ENCODE results near the gene CNTN2.

Gene CNTN2, protein sequence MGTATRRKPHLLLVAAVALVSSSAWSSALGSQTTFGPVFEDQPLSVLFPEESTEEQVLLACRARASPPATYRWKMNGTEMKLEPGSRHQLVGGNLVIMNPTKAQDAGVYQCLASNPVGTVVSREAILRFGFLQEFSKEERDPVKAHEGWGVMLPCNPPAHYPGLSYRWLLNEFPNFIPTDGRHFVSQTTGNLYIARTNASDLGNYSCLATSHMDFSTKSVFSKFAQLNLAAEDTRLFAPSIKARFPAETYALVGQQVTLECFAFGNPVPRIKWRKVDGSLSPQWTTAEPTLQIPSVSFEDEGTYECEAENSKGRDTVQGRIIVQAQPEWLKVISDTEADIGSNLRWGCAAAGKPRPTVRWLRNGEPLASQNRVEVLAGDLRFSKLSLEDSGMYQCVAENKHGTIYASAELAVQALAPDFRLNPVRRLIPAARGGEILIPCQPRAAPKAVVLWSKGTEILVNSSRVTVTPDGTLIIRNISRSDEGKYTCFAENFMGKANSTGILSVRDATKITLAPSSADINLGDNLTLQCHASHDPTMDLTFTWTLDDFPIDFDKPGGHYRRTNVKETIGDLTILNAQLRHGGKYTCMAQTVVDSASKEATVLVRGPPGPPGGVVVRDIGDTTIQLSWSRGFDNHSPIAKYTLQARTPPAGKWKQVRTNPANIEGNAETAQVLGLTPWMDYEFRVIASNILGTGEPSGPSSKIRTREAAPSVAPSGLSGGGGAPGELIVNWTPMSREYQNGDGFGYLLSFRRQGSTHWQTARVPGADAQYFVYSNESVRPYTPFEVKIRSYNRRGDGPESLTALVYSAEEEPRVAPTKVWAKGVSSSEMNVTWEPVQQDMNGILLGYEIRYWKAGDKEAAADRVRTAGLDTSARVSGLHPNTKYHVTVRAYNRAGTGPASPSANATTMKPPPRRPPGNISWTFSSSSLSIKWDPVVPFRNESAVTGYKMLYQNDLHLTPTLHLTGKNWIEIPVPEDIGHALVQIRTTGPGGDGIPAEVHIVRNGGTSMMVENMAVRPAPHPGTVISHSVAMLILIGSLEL

GRCh38 chr1:205042911-205043806, at the start of gene CNTN2:
Gene CNTN2, plus strand, starts transcription at chr1:205043212. Its CDS starts 9,974 bp downstream, at chr1:205053186.
- DNase-seq (ENCODE audit: low spot score), result peak; percentile 45

- peak; percentile 41 for DNase-seq (ENCODE audit: low spot score)
Measured at GRCh38 chr1:204994086-204994862, 48.7 kb upstream of the CNTN2 start.

DNA sequence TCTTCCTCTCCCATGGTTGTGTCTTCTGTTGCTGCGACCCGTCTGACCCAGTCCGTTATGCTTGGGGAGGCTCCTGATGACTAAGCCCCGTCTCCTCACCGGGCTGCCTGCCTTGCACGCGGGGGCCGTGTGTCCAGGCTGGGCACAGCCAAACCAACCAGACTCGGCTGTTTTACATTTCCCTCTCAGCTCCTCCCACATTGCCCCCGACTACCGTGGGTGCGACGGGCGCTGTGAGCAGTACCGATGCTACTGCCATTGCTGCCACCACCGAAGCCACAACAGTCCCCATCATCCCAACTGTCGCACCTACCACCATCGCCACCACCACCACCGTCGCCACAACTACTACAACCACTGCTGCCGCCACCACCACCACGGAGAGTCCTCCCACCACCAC, 46.0 kb upstream of the CNTN2 start:
- DNase-seq (ENCODE audit: low spot score), result peak; percentile 25

- no peak for DNase-seq (ENCODE audit: low spot score)
Measured at GRCh38 chr1:204997591-204998355, 45.2 kb upstream of the CNTN2 start.

GRCh38 chr1:205001162-205001561, 41.9 kb upstream of the CNTN2 start:
- DNase-seq (ENCODE audit: low spot score), result no peak

DNA sequence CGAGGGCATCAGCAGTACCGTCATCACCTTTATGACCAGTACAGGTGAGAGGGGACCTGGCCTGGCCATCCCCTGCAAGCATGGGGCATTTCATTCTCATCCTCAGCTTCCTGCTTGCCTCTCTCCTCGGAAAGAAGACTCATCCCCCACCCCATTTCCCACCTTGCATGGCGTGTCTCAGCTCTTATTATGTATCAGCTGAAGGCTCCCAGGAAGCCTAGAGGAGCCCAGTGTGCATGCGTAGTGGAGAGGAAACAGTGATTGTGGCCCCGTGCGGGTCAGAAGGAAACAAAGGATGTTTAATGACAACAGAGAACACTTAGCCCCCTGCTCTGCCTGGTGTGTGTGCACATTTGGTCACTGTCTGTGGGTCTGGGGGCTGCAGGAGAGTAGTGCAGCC, 40.3 kb upstream of the CNTN2 start:
- no peak for DNase-seq (ENCODE audit: low spot score)

DNA sequence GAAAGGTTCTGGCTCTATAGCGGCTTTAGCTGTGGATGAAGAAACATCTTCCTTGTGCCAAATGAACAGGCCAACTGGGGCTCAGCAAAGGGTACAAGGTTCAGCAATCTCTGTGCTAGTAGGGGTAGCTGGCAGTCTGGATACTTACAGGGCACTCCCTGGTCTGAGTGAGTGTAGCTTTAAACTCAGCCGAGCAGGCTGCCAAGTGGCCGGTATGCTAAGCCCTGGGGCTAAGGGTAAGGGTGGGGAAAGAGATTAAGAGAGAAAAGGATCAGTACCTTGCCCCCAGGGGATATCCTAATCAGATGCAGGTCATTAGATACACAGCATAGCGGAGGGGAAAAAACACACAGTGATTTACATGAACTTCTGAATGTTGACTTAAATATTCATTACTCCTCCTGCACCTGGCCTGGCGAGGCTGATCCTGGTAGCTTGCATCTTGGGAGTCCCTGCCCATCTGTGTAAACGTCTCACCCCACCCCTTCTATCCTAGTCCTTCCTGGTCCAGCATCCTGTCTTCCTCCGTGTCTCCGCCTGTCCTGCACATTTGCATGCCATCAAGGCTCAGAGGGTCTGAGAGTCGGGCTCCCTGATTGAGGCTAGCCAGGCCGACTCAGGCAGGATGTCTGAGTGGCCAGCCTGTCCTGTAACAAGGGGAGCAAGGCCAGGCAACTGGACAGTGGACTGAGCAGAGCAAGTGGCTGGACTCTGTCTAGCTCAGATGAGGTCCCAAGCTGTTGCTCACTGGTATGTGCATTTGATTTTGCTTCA, 39.5 kb upstream of the CNTN2 start:
- DNase-seq (ENCODE audit: low spot score), result no peak

DNA sequence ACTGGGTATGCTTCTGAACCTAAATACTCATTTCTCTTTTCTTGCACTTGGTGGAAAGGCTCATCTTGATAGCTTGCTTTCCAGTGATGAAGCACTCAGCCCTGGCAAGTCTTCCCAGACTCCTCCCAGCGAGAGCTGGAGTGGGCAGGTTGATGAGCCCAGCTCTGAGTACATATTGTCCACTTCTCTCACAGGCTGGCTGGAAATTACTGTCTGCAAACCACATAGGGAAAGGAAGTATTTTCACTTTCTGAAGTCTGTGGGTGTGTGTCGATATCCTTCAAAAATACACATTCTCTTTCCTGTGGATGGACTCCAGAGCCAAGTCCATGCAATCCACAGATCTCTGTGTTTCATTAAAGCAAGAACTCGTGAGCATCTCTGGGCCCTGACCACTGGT, 38.7 kb upstream of the CNTN2 start:
- DNase-seq (ENCODE audit: low spot score), result no peak

- no peak for DNase-seq (ENCODE audit: low spot score)
Measured at GRCh38 chr1:205008896-205009295, 34.1 kb upstream of the CNTN2 start.

- no peak for DNase-seq (ENCODE audit: low spot score)
Measured at GRCh38 chr1:205009670-205010069, 33.3 kb upstream of the CNTN2 start.

GRCh38 chr1:205012391-205013140, 30.4 kb upstream of the CNTN2 start:
- DNase-seq (ENCODE audit: low spot score), result no peak

DNA sequence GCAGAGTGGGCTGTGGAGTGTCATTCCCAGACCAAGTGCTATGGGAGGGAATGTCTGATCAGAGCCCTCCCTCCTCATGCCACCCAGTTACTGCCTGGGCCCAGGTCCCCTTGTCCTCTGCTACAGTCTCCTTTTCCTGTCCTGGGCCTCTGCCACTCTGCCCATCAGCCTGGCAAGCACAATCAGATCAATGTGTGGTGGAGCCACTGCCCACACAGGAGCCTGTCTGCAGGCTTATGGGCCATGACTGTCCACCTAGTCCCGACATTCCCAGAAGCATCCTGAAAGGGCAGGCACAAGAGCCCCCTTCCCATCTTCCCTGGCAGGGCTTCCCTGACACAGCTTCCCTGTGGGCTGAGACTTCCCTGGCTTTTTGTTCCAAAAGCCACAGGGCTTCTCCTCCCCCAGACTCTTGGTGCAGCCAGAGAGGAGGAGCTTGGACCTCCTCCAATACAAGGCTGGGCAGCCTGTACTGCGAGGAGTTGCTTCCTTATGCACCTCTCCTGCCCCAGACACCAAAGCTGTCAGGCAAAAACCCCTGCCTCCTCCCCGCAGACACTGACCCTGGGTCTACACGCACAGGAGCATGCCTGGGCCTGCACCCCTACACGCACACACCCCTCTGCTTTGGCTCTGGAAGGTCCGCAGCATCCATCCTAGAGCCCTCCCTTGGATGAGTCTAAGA, 29.2 kb upstream of the CNTN2 start:
- peak; percentile 48 for DNase-seq (ENCODE audit: low spot score)

DNA sequence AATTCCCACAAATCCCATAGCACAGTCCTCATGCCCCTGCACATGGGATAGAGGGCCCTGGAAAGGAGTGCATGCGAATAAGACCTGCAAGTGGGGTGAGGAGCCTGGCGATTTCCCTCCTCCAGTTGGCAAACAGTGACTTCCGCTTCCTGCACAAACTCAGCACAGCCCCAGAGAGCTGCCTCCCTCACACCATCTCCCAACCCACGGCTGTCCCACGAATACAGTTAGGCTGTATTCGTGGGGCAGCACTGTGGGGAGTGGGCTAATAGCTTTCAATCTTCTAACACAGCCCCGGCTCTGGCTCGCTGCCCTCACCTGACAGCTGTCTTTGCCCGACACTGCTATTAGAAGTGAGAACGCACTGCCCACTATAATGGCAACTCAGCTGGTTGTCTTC, 28.2 kb upstream of the CNTN2 start:
- no peak for DNase-seq (ENCODE audit: low spot score)

- DNase-seq (ENCODE audit: low spot score), result no peak
Measured at GRCh38 chr1:205015241-205015640, 27.8 kb upstream of the CNTN2 start.

- no peak for DNase-seq (ENCODE audit: low spot score)
Measured at GRCh38 chr1:205016075-205016474, 26.9 kb upstream of the CNTN2 start.

DNA sequence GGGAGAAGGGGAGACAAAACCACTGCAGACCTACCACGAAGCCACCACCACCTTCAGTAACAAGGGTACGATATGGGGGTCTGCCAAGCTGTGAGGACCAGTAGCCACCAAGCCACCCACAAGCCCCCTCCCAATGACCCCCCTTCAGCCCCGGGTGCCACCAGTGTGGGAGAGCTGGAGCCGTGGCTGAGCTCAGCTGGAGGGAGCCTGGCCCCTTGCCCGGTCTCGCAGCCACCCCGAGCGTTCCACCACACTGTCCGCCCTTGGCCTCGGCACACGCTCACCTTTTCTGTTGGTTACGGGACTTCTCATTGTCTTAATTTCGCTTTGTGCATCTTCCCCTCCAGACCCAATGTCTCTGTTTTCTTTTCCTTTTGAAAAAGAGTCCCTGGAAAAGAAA, 26.4 kb upstream of the CNTN2 start:
- no peak for DNase-seq (ENCODE audit: low spot score)

DNA sequence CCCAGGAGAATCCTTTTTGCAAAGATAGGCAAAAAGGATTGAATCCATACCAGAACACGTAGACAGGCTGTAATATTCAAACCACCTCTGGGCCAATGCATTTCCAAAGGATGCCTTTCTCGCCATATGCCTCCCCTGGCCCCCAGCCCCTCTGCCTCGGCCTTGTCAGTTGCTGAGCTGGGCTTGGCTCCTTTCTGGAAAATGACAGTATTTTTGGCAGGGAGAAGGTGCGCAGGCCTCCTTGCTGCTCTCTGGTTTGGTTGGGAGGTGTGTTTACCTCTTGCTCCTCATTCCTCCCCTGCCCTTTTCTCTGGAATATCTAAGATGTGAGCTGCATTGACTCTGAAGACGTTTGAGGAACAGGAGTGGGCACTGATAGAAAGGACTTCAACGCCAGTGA, 26.0 kb upstream of the CNTN2 start:
- no peak for DNase-seq (ENCODE audit: low spot score)

- no peak for DNase-seq (ENCODE audit: low spot score)
Measured at GRCh38 chr1:205017766-205018165, 25.2 kb upstream of the CNTN2 start.

All from AG20443 (cell line).